HepG2 (cell line): ENCODE results near the gene TEX14. TPM values are rescaled to one million over a fixed set of nuclear protein-coding genes. Genes with fewer than 3 reads are reported as not detected.

Experiments used
- ARNTL ChIP-seq: sonication (generic); formaldehyde crosslinking; IDR thresholded peaks from 2 replicates; pipeline ENCODE4 v1.4.0; 2020; ENCODE audit warnings: mild to moderate bottlenecking, missing genetic modification reagents
- ATF1 ChIP-seq: IDR thresholded peaks from 2 replicates; pipeline ENCODE4 v1.6.1; 2016; ENCODE audit warnings: mild to moderate bottlenecking, control low read depth
- HOXA7 ChIP-seq: sonication (generic); formaldehyde crosslinking; IDR thresholded peaks from 2 replicates; pipeline ENCODE4 v1.8.1; 2022; ENCODE audit warnings: mild to moderate bottlenecking, missing genetic modification reagents, moderate library complexity
- IKZF4 ChIP-seq: sonication (generic); formaldehyde crosslinking; IDR thresholded peaks from 2 replicates; pipeline ENCODE4 v1.5.1; 2020; ENCODE audit warnings: borderline replicate concordance, mild to moderate bottlenecking, low read depth, missing genetic modification reagents; ENCODE audit errors: not compliant biosample characterization
- JUNB ChIP-seq: sonication (generic); formaldehyde crosslinking; IDR thresholded peaks from 2 replicates; pipeline ENCODE4 v1.8.0; 2022; ENCODE audit warnings: missing genetic modification reagents, mild to moderate bottlenecking, borderline replicate concordance
- KAT7 ChIP-seq: IDR thresholded peaks from 2 replicates; pipeline ENCODE4 v1.6.1; 2018; ENCODE audit warnings: borderline replicate concordance, missing compliant biosample characterization
- KDM5B ChIP-seq: sonication (generic); formaldehyde crosslinking; IDR thresholded peaks from 2 replicates; pipeline ENCODE4 v1.4.0; 2020; ENCODE audit warnings: missing genetic modification reagents, mild to moderate bottlenecking, borderline replicate concordance
- MIER3 ChIP-seq: IDR thresholded peaks from 2 replicates; pipeline ENCODE4 v1.6.1; 2016; ENCODE audit warnings: missing compliant biosample characterization, borderline replicate concordance
- PHF20 ChIP-seq: sonication (generic); formaldehyde crosslinking; IDR thresholded peaks from 2 replicates; pipeline ENCODE4 v1.5.0; 2020; ENCODE audit warnings: mild to moderate bottlenecking, missing genetic modification reagents
- POLR2AphosphoS2 ChIP-seq: IDR thresholded peaks from 2 replicates; pipeline ENCODE4 v1.6.1; 2011; ENCODE audit warnings: low read depth, low read length, improper control_type of control experiment
- SKI ChIP-seq: fragments of 450-650 bp; IDR thresholded peaks from one replicate; pipeline ENCODE4 v1.6.1; 2018; ENCODE audit warnings: mild to moderate bottlenecking; ENCODE audit not compliant: partially characterized antibody
- ZNF326 ChIP-seq: sonication (generic); formaldehyde crosslinking; IDR thresholded peaks from 2 replicates; pipeline ENCODE4 v1.4.0; 2020; ENCODE audit warnings: missing genetic modification reagents, borderline replicate concordance
- ZNF33A ChIP-seq: sonication (generic); formaldehyde crosslinking; IDR thresholded peaks from 2 replicates; pipeline ENCODE4 v1.5.1; 2020; ENCODE audit warnings: missing genetic modification reagents, mild to moderate bottlenecking, moderate library complexity, borderline replicate concordance
- ZNF773 ChIP-seq: sonication (generic); formaldehyde crosslinking; IDR thresholded peaks from 2 replicates; pipeline ENCODE4 v1.4.0; 2020; ENCODE audit warnings: missing genetic modification reagents, borderline replicate concordance
- polyA plus RNA-seq, 8 experiments: library from polyadenylated mRNA; depleted of rRNA in 3 of 8; stranded (reverse) in 7 of 8; unstranded in 1 of 8; fragments of >200 nt; fragmentation: Illumina TruSeq in 4 of 8; extraction: Trizol in 4 of 8; gene quantifications; 2 replicates each; pipeline versions ENCODE4 v1.2.1 to v1.2.3, GENCODE V29; 2011 to 2016; ENCODE audit warnings: low read depth in 4 of 8, missing spikeins in 1 of 8, mixed read lengths in 1 of 8; ENCODE audit not compliant: insufficient read depth in 1 of 8
- total RNA-seq, 5 experiments: library from RNA; depleted of rRNA; stranded (reverse); fragments of >200 nt; fragmentation: Illumina TruSeq; extraction: Trizol; gene quantifications; 2 replicates each; pipeline ENCODE4 v1.2.3, GENCODE V29; 2016; ENCODE audit warnings: low read depth in 1 of 5
- TF ChIP-seq, protein P1 (sequence below): IDR thresholded peaks from 2 replicates; pipeline ENCODE4 v1.6.1; 2016; ENCODE audit warnings: missing compliant biosample characterization, missing genetic modification reagents, borderline replicate concordance
- TF ChIP-seq, protein P2 (sequence below): sonication (generic); formaldehyde crosslinking; IDR thresholded peaks from 2 replicates; pipeline ENCODE4 v1.4.0; 2020; ENCODE audit warnings: missing genetic modification reagents, borderline replicate concordance
- TF ChIP-seq, protein P3 (sequence below): sonication (generic); IDR thresholded peaks from 2 replicates; pipeline ENCODE4 v1.6.1; 2016; ENCODE audit warnings: low read depth, borderline replicate concordance
- TF ChIP-seq, protein P4 (sequence below): sonication (generic); formaldehyde crosslinking; conservative IDR thresholded peaks from 2 replicates; pipeline ENCODE4 v1.4.0; 2020; ENCODE audit warnings: missing genetic modification reagents
- TF ChIP-seq, protein P5 (sequence below): fragments of 450-650 bp; IDR thresholded peaks from 2 replicates; pipeline ENCODE4 v1.6.1; 2016

The TEX14 gene
- total and polyA plus RNA-seq, 2 of the 13 experiments (the other 11 are each of a cell fraction or from before 2014, with no cell fraction given), result 0.04 to 0.07 TPM

DNA sequence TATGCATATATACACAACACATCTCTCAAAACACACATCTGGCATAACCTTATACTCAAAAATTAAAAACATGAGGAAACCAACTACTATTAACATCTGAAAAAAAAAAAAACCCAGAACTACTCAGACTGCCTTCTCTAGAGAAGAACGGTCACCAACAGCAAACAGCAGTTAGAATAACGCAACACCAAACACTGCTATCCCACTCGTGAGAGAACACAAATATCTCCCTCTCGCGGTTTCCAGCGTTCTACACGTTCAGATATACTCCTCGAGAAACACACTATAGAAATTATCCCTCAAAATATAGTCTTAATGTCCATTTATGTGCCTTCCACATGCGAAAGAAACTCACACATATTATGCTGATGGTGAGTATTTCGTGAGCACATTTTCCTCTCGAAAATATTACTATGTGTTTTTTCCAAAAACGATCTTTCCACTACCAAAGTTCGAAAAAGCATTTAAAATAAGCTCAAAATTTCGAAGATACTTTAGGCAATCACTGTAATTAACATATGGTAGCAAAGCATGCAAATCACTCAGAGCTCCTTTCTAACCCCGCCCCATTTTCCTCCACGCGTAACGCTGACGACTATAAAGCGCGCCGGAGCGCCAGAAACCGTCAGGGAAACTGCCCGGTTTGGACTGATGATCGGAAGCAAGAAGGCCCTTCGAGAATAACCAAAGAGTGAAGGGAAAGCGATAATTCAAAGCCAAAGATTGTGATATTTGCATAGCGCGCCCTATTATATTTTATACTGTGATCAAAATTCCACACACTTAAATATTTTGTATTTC, 60.1 kb downstream of the TEX14 start (continued):
- TF ChIP-seq, protein P1, sequence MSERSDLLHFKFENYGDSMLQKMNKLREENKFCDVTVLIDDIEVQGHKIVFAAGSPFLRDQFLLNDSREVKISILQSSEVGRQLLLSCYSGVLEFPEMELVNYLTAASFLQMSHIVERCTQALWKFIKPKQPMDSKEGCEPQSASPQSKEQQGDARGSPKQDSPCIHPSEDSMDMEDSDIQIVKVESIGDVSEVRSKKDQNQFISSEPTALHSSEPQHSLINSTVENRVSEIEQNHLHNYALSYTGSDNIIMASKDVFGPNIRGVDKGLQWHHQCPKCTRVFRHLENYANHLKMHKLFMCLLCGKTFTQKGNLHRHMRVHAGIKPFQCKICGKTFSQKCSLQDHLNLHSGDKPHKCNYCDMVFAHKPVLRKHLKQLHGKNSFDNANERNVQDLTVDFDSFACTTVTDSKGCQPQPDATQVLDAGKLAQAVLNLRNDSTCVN (CRISPR knock-in tag), result no peak
- TF ChIP-seq PHF20, result peak; percentile 96
- TF ChIP-seq ZNF773, result 0 out of 2 replicates have a peak, but pooled peaks have one; percentile 51
- TF ChIP-seq KDM5B (CRISPR knock-in tag), result no peak
- TF ChIP-seq MIER3, result peak; percentile 97
- no peak for TF ChIP-seq ZNF326 (CRISPR knock-in tag)
- TF ChIP-seq, protein P2, sequence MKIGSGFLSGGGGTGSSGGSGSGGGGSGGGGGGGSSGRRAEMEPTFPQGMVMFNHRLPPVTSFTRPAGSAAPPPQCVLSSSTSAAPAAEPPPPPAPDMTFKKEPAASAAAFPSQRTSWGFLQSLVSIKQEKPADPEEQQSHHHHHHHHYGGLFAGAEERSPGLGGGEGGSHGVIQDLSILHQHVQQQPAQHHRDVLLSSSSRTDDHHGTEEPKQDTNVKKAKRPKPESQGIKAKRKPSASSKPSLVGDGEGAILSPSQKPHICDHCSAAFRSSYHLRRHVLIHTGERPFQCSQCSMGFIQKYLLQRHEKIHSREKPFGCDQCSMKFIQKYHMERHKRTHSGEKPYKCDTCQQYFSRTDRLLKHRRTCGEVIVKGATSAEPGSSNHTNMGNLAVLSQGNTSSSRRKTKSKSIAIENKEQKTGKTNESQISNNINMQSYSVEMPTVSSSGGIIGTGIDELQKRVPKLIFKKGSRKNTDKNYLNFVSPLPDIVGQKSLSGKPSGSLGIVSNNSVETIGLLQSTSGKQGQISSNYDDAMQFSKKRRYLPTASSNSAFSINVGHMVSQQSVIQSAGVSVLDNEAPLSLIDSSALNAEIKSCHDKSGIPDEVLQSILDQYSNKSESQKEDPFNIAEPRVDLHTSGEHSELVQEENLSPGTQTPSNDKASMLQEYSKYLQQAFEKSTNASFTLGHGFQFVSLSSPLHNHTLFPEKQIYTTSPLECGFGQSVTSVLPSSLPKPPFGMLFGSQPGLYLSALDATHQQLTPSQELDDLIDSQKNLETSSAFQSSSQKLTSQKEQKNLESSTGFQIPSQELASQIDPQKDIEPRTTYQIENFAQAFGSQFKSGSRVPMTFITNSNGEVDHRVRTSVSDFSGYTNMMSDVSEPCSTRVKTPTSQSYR, result peak; percentile 77
- peak; percentile 99 for TF ChIP-seq ATF1 (CRISPR knock-in tag)
- TF ChIP-seq, protein P3, sequence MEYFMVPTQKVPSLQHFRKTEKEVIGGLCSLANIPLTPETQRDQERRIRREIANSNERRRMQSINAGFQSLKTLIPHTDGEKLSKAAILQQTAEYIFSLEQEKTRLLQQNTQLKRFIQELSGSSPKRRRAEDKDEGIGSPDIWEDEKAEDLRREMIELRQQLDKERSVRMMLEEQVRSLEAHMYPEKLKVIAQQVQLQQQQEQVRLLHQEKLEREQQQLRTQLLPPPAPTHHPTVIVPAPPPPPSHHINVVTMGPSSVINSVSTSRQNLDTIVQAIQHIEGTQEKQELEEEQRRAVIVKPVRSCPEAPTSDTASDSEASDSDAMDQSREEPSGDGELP, result peak; percentile 60; the same call in 1 of the 2 replicates
- peak; percentile 85 for TF ChIP-seq HOXA7 (CRISPR knock-in tag)
- TF ChIP-seq KAT7 (CRISPR knock-in tag), result no peak
- TF ChIP-seq, protein P4, sequence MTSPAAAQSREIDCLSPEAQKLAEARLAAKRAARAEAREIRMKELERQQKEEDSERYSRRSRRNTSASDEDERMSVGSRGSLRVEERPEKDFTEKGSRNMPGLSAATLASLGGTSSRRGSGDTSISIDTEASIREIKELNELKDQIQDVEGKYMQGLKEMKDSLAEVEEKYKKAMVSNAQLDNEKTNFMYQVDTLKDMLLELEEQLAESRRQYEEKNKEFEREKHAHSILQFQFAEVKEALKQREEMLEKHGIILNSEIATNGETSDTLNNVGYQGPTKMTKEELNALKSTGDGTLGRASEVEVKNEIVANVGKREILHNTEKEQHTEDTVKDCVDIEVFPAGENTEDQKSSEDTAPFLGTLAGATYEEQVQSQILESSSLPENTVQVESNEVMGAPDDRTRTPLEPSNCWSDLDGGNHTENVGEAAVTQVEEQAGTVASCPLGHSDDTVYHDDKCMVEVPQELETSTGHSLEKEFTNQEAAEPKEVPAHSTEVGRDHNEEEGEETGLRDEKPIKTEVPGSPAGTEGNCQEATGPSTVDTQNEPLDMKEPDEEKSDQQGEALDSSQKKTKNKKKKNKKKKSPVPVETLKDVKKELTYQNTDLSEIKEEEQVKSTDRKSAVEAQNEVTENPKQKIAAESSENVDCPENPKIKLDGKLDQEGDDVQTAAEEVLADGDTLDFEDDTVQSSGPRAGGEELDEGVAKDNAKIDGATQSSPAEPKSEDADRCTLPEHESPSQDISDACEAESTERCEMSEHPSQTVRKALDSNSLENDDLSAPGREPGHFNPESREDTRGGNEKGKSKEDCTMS, result peak; percentile 73; the same call in 1 of the 2 replicates
- TF ChIP-seq POLR2AphosphoS2, result peak; percentile 100
- TF ChIP-seq, protein P5, sequence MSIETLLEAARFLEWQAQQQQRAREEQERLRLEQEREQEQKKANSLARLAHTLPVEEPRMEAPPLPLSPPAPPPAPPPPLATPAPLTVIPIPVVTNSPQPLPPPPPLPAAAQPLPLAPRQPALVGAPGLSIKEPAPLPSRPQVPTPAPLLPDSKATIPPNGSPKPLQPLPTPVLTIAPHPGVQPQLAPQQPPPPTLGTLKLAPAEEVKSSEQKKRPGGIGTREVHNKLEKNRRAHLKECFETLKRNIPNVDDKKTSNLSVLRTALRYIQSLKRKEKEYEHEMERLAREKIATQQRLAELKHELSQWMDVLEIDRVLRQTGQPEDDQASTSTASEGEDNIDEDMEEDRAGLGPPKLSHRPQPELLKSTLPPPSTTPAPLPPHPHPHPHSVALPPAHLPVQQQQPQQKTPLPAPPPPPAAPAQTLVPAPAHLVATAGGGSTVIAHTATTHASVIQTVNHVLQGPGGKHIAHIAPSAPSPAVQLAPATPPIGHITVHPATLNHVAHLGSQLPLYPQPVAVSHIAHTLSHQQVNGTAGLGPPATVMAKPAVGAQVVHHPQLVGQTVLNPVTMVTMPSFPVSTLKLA, result no peak; the same call in 1 of the 2 replicates
- TF ChIP-seq ARNTL, result peak; percentile 80; the same call in 1 of the 2 replicates
- TF ChIP-seq IKZF4, result peak; percentile 87
- TF ChIP-seq SKI, result peak; percentile 51
- peak; percentile 61 for TF ChIP-seq ZNF33A (CRISPR knock-in tag)
- TF ChIP-seq JUNB (CRISPR knock-in tag), result peak; percentile 91
